ENCODE data around the gene HTRA3. TPM values are rescaled to one million over a fixed set of nuclear protein-coding genes. Genes with fewer than 3 reads are reported as not detected.

Gene HTRA3
- total RNA-seq, 2 donors from 2014 or later, result 52.6 to 55.5 TPM

DNA sequence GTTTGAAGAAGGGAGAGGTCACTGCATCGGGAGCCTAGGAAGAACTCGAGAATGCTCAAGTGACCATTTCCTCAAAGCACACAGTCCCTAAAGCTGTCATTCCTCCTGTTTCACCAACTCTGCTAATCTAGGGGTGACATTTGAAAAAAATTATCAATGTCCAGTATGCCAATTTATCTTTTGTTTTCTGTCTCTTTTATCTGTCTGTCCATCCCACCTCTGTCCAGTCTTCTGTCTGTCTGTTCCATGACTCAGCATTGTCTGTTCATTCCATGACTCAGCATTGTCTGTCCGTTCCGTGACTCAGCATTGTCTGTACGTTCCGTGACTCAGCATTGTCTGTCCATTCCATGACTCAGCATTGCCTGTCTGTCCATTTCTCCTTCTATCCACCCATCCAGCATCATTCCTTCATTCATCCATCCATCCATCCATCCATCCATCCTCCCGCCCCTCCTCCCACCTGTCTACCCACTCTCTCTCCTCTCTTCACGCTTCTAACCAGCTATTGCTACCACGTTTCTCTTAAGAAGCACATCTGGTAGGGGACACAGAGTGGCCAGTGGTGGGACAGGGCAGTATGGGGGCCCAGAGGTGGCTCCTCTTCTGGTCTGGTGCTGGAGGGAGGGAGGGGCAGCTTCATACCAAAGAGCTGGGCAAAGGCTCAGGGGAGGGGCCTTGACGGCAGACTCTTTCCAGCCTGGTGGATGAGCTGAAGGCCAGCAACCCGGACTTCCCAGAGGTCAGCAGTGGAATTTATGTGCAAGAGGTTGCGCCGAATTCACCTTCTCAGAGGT, 34.1 kb downstream of the HTRA3 start:
- Histone ChIP-seq H3K36me3 (no peaks in the 10 kb centered on the region), H3K9me3 (no peaks in the 10 kb centered on the region), H3K27ac (no peak overlapping the region), H3K4me1 (ENCODE audit: control insufficient read depth in 1 of 2, low read depth in 2 of 2) (peaks cover 0 to 7% of the 10 kb centered on the region in 2 donors), H3K27me3 (replicated peaks; ENCODE audit: insufficient read depth) (no peaks in the 10 kb centered on the region), H3K4me3 (no peak overlapping the region)
- TF ChIP-seq, protein P1, sequence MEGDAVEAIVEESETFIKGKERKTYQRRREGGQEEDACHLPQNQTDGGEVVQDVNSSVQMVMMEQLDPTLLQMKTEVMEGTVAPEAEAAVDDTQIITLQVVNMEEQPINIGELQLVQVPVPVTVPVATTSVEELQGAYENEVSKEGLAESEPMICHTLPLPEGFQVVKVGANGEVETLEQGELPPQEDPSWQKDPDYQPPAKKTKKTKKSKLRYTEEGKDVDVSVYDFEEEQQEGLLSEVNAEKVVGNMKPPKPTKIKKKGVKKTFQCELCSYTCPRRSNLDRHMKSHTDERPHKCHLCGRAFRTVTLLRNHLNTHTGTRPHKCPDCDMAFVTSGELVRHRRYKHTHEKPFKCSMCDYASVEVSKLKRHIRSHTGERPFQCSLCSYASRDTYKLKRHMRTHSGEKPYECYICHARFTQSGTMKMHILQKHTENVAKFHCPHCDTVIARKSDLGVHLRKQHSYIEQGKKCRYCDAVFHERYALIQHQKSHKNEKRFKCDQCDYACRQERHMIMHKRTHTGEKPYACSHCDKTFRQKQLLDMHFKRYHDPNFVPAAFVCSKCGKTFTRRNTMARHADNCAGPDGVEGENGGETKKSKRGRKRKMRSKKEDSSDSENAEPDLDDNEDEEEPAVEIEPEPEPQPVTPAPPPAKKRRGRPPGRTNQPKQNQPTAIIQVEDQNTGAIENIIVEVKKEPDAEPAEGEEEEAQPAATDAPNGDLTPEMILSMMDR (IDR thresholded peaks at IDR 0.05), result no peak
- DNase-seq (ENCODE audit: low spot score) (no peak), ATAC-seq (ENCODE audit: insufficient number of reproducible peaks, low FRiP score, low read depth) (no peak)

DNA sequence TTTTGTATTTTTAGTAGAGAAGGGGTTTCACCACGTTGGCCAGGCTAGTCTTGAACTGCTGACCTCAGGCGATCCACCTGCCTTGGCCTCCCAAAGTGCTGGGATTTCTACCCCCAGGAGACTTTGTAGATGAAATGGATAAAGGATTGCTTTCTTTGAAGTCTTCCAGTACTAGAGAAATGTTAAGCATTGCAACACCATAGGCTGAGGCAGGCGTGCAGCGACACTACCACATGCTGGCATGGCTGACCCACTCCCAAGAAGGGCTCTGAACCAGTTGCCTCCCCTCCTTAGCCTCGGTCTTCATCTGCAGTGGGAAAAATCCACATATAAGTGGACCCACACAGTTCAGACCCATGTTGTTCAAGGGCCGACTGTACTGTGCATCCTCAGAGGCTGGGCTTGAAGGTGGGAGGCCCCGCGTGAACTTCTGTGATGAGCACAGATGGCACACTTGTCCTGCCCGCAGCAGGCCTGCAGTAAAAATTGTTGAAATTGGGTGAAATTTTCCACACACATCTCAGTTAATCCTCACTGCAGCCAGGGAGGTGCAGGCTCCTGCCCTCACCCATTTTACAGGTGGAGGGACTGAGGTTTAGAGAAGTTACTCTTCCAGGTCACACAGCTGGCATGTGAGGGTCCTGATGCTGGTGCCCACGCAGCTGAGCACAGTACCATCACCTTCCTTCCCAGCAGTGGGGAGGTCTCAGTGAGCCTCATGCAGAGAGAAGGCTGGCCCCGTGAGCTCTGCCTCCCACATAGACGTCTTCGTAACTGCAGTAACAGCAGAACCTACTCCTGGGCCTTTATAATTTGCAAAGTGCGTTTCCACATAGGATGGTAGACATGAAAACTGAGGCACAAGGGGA, 35.5 kb downstream of the HTRA3 start:
- Histone ChIP-seq H3K36me3 (no peaks in the 10 kb centered on the region), H3K9me3 (no peaks in the 10 kb centered on the region), H3K4me3 (no peak overlapping the region), H3K4me1 (ENCODE audit: control insufficient read depth in 1 of 2, low read depth in 2 of 2) (peaks cover 3 to 16% of the 10 kb centered on the region in 2 donors), H3K27me3 (replicated peaks; ENCODE audit: insufficient read depth) (no peaks in the 10 kb centered on the region), H3K27ac (no peak overlapping the region)
- TF ChIP-seq, protein P1 (IDR thresholded peaks at IDR 0.05), result no peak
- DNase-seq (ENCODE audit: low spot score) (no peak), ATAC-seq (ENCODE audit: insufficient number of reproducible peaks, low FRiP score, low read depth) (no peak)

DNA sequence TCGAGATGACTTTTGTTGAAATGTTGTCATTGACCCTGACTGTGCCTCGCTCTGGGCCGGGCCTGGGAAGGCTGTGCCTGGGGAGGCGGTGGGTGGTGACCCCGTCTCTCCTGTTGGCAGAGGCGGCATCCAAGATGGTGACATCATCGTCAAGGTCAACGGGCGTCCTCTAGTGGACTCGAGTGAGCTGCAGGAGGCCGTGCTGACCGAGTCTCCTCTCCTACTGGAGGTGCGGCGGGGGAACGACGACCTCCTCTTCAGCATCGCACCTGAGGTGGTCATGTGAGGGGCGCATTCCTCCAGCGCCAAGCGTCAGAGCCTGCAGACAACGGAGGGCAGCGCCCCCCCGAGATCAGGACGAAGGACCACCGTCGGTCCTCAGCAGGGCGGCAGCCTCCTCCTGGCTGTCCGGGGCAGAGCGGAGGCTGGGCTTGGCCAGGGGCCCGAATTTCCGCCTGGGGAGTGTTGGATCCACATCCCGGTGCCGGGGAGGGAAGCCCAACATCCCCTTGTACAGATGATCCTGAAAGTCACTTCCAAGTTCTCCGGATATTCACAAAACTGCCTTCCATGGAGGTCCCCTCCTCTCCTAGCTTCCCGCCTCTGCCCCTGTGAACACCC, 36.4 kb downstream of the HTRA3 start:
- H3K27me3 ChIP-seq (replicated peaks; ENCODE audit: insufficient read depth), result no peaks in the 10 kb centered on the region
- DNase-seq (ENCODE audit: low spot score) (no peak), ATAC-seq (ENCODE audit: insufficient number of reproducible peaks, low FRiP score, low read depth) (no peak)
- H3K27ac ChIP-seq, result no peak overlapping the region
- no peaks in the 10 kb centered on the region for H3K36me3 ChIP-seq
- TF ChIP-seq, protein P1 (IDR thresholded peaks at IDR 0.05), result no peak
- H3K9me3 ChIP-seq, result no peaks in the 10 kb centered on the region
- no peak overlapping the region for H3K4me3 ChIP-seq
- H3K4me1 ChIP-seq (ENCODE audit: control insufficient read depth in 1 of 2, low read depth in 2 of 2), result peaks cover 3 to 16% of the 10 kb centered on the region in 2 donors

DNA sequence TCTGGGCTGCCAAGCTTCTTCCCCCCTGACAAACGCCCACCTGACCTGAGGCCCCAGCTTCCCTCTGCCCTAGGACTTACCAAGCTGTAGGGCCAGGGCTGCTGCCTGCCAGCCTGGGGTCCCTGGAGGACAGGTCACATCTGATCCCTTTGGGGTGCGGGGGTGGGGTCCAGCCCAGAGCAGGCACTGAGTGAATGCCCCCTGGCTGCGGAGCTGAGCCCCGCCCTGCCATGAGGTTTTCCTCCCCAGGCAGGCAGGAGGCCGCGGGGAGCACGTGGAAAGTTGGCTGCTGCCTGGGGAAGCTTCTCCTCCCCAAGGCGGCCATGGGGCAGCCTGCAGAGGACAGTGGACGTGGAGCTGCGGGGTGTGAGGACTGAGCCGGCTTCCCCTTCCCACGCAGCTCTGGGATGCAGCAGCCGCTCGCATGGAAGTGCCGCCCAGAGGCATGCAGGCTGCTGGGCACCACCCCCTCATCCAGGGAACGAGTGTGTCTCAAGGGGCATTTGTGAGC, 37.0 kb downstream of the HTRA3 start:
- H3K4me3 ChIP-seq, result no peak overlapping the region
- H3K36me3 ChIP-seq, result no peaks in the 10 kb centered on the region
- no peaks in the 10 kb centered on the region for H3K27me3 ChIP-seq (replicated peaks; ENCODE audit: insufficient read depth)
- no peaks in the 10 kb centered on the region for H3K9me3 ChIP-seq
- DNase-seq (ENCODE audit: low spot score), result no peak
- ATAC-seq (ENCODE audit: insufficient number of reproducible peaks, low FRiP score, low read depth), result no peak
- peaks cover 3 to 16% of the 10 kb centered on the region in 2 donors for H3K4me1 ChIP-seq (ENCODE audit: control insufficient read depth in 1 of 2, low read depth in 2 of 2)
- TF ChIP-seq, protein P1 (IDR thresholded peaks at IDR 0.05), result no peak
- H3K27ac ChIP-seq, result no peak overlapping the region

Measured in thoracic aorta (tissue), 2 donors.